ENCODE measurements around the gene SMIM38.

DNA sequence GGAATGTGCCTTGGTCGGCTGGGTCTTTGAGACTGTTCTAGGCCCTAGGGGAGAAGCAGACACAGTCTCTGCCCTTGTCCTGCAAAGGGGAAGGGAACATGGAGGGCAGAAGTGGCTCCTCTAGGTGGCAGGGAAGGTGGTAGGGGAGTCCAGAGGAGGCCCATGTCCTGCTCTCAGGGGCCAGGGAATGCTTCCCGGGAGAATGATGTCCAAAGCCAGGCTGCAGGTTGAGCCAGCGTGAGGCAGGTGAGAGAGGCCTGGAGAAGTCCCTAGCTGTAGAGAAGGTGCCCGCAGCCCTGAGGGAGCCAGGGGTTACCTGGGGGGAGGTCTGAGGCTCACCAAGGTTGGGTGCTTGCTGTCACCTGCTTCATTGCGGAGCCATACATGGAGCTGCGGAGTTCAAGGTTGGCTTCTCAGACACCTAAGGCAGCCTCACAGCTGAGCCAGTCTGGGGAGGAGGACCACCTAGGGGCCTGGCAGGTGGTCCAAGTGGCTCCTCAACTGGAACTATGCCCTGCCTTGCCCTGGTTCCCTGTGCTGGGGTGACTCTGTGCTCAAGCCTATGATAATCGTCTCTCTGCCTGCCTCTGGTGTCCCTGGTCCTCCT lies 46.1 kb downstream of the SMIM38 start:
- TF ChIP-seq, protein P1, sequence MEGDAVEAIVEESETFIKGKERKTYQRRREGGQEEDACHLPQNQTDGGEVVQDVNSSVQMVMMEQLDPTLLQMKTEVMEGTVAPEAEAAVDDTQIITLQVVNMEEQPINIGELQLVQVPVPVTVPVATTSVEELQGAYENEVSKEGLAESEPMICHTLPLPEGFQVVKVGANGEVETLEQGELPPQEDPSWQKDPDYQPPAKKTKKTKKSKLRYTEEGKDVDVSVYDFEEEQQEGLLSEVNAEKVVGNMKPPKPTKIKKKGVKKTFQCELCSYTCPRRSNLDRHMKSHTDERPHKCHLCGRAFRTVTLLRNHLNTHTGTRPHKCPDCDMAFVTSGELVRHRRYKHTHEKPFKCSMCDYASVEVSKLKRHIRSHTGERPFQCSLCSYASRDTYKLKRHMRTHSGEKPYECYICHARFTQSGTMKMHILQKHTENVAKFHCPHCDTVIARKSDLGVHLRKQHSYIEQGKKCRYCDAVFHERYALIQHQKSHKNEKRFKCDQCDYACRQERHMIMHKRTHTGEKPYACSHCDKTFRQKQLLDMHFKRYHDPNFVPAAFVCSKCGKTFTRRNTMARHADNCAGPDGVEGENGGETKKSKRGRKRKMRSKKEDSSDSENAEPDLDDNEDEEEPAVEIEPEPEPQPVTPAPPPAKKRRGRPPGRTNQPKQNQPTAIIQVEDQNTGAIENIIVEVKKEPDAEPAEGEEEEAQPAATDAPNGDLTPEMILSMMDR (IDR thresholded peaks at IDR 0.05): no peak
- TF ChIP-seq POLR2A (IDR thresholded peaks at IDR 0.05): no peak
